Kidney (tissue), 14 donors: ENCODE results near the gene CIRBP. TPM values are rescaled to one million over a fixed set of nuclear protein-coding genes. Genes with fewer than 3 reads are reported as not detected.
A peak's percentile ranks its signal among the peaks of the same experiment; 100 is the strongest.

Experiments used
- DNase-seq, 5 donors: peaks; one replicate each; pipeline ENCODE4 v3.0.0-alpha.2; 2013 to 2020
- FAIRE-seq: peaks from 2 replicates; lab custom pipeline; 2012; peaks lifted over from hg19 to GRCh38; lab: Jason Lieb, UNC
- H3K27ac ChIP-seq, 2 donors: one replicate each; pipeline ENCODE4 v1.7.0; 2013; ENCODE audit warnings: low read depth in 2 of 2, low read length in 2 of 2, inconsistent platforms in 1 of 2
- H3K27me3 ChIP-seq: one replicate; pipeline ENCODE4 v1.7.1; 2013; ENCODE audit warnings: low read length, inconsistent platforms; ENCODE audit not compliant: control insufficient read depth, insufficient read depth
- H3K36me3 ChIP-seq, 3 donors: one replicate each; pipeline versions ENCODE4 v1.7.0 to v1.7.1; 2013; ENCODE audit warnings: low read length in 3 of 3, control low read depth in 1 of 3, inconsistent platforms in 1 of 3; ENCODE audit not compliant: insufficient read depth in 3 of 3, control insufficient read depth in 2 of 3
- H3K4me1 ChIP-seq, 3 donors: one replicate each; pipeline versions ENCODE4 v1.7.0 to v1.7.1; 2013; ENCODE audit warnings: low read length in 3 of 3, inconsistent platforms in 1 of 3, low read depth in 1 of 3; ENCODE audit not compliant: control insufficient read depth in 2 of 3, insufficient read depth in 2 of 3
- H3K4me3 ChIP-seq, 3 donors: one replicate each; pipeline versions ENCODE4 v1.7.0 to v1.8.1; 2013; ENCODE audit warnings: low read length in 3 of 3, control low read depth in 1 of 3, inconsistent platforms in 1 of 3
- H3K9ac ChIP-seq, 3 donors: one replicate each; pipeline versions ENCODE4 v1.7.0 to v1.7.1; 2013; ENCODE audit warnings: low read length in 3 of 3, control low read depth in 1 of 3, inconsistent platforms in 1 of 3
- H3K9me3 ChIP-seq, 3 donors: one replicate each; pipeline versions ENCODE4 v1.7.0 to v1.7.1; 2013; ENCODE audit warnings: low read length in 3 of 3, control low read depth in 1 of 3, inconsistent platforms in 1 of 3; ENCODE audit not compliant: control insufficient read depth in 2 of 3, insufficient read depth in 1 of 3
- intact Hi-C: fragments of 100-400 bp; cut with DNase I; formaldehyde crosslinking; loops from one replicate; pipeline ENCODE4 v1.11.1; 2022
- polyA plus RNA-seq: library from polyadenylated mRNA; stranded (reverse); fragments of 350-450 nt; fragmentation: Illumina TruSeq; extraction: RNeasy Lipid Tissue Mini Kit (QIAGEN cat#74804); gene quantifications from one replicate; pipeline ENCODE4 v1.2.3, GENCODE V29; 2014; ENCODE audit warnings: low read depth, low replicate concordance; ENCODE audit not compliant: insufficient read depth
- total RNA-seq: library from RNA; stranded (reverse); fragmentation: NEBNext Ultra II Directional; extraction: Animal tissue kit (Norgen Biotek cat#: 25700); gene quantifications from one replicate; pipeline ENCODE4 v1.2.1, GENCODE V29; 2021
- TF ChIP-seq, protein P1 (sequence below): IDR thresholded peaks from 3 replicates; pipeline ENCODE4 v1.5.1; 2012; ENCODE audit warnings: mild to moderate bottlenecking, moderate library complexity, borderline replicate concordance; ENCODE audit not compliant: insufficient read depth; ENCODE audit errors: extremely low read depth
- donor health status: control.
- donor health status: control.
- donor health status: control.
- donor health status: control.
- donor health status: control.
- donor health status: DM: yes; HTN: yes; CAD: no.
- donor health status: Normal renal cell carcinoma (clear cell type).

The CIRBP gene
- total and polyA plus RNA-seq, 2 donors from 2014 or later: 408 to 533 TPM

DNA sequence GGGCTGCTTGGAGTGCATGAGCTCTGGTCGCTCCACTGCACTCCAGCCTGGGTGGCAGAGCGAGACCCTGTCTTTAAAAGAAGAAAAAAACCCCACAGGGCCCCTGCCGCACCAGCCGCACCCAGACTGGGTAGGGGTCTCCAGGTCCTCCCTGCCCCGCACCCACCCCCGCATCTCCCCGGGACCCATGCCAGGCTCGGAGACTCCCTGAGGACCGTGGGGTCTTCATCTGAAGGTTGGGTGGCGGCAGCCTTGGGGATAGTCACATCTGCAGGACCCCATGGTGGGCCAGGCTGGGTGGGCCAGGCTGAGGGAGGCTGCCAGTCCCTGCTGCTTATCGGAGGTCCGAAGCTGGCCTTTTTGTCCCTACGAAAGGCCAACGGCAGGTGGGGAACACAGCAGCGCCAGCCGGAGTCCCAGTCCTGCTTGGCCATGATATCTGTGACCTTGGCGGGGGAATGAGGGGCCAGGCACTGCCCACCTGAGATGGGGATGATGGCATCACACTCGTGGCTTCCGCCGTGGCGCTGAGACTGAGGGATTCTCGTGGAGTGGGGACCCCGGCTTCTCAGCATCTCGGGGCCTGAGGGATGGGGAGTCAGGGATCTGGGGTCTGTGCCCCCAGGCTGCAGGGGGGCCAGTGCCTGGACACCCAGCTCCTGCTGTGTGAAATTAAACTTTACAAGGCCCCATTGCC, 27.6 kb downstream of the CIRBP start:
- no peaks in the 10 kb centered on the region for H3K27me3 ChIP-seq
- intact Hi-C loops: no loop called here
- DNase-seq: peak in 1 of 5 donors; percentile 67

DNA sequence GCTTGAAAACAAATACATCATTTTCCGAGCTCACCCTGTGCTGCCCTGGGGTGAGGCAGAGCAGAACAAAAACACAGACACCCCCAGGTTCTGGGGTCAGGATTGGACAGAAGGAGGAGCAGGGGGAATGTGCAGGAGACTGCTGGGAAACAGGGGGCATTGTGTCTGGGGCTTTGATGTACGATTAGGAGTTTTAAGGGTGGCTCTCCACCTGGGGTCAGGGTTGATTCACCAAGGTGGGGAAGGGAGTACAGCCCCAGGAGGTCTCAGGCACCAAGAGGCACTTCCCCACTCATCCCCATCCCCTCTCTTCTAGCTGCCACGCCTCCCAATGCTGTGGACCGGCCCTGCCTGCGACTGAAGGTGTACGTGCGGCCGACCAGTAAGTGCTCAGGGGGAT, 29.1 kb downstream of the CIRBP start:
- TF ChIP-seq, protein P1, sequence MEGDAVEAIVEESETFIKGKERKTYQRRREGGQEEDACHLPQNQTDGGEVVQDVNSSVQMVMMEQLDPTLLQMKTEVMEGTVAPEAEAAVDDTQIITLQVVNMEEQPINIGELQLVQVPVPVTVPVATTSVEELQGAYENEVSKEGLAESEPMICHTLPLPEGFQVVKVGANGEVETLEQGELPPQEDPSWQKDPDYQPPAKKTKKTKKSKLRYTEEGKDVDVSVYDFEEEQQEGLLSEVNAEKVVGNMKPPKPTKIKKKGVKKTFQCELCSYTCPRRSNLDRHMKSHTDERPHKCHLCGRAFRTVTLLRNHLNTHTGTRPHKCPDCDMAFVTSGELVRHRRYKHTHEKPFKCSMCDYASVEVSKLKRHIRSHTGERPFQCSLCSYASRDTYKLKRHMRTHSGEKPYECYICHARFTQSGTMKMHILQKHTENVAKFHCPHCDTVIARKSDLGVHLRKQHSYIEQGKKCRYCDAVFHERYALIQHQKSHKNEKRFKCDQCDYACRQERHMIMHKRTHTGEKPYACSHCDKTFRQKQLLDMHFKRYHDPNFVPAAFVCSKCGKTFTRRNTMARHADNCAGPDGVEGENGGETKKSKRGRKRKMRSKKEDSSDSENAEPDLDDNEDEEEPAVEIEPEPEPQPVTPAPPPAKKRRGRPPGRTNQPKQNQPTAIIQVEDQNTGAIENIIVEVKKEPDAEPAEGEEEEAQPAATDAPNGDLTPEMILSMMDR: no peak
- no peak overlapping the region for H3K9ac ChIP-seq
- no peak overlapping the region for H3K4me3 ChIP-seq
- H3K4me1 ChIP-seq: peaks cover 0 to 3% (median 0%) of the 10 kb centered on the region in 3 donors
- DNase-seq (no peak), FAIRE-seq (no peak)
- no peaks in the 10 kb centered on the region for H3K36me3 ChIP-seq
- H3K27me3 ChIP-seq: no peaks in the 10 kb centered on the region
- H3K9me3 ChIP-seq: no peaks in the 10 kb centered on the region
- intact Hi-C loops: no loop called here
- no peak overlapping the region for H3K27ac ChIP-seq

More for the DNA sequence above, 27.6 kb downstream of the CIRBP start:
- Histone ChIP-seq H3K4me3 (no peak overlapping the region), H3K4me1 (peaks cover 0 to 3% (median 0%) of the 10 kb centered on the region in 3 donors), H3K27ac (no peak overlapping the region), H3K9ac (no peak overlapping the region), H3K36me3 (no peaks in the 10 kb centered on the region), H3K9me3 (no peaks in the 10 kb centered on the region)
- no peak for FAIRE-seq
- TF ChIP-seq, protein P1: no peak

DNA sequence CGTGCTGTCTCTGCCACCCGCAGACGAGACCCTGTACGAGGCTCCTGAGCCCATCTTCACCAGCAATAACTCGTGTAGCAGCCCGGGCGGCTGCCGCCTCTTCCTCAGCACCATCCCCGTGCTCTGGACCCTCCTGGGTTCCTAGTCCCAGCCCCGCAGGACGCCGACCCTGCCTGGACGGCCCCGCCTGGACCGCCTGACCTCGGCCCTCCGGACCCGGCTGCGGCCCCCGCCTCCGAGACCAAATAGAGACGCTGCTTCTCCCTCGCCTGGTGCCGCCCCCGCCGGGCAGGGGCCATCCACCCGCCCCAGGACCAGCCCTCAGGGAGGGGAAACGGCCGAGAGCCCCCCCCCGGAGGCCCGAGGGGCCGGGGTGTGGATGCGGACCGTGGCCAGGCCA, 30.7 kb downstream of the CIRBP start:
- Histone ChIP-seq H3K27ac (no peak overlapping the region), H3K9ac (no peak overlapping the region), H3K27me3 (no peaks in the 10 kb centered on the region), H3K4me3 (no peak overlapping the region), H3K36me3 (no peaks in the 10 kb centered on the region), H3K4me1 (peaks cover 0 to 3% (median 0%) of the 10 kb centered on the region in 3 donors), H3K9me3 (no peaks in the 10 kb centered on the region)
- DNase-seq (peak in 1 of 5 donors; percentile 68), FAIRE-seq (no peak)
- TF ChIP-seq, protein P1: no peak
- intact Hi-C loops: no loop called here
